Tibial nerve (tissue), 4 donors: ENCODE measurements around the gene CHL1. TPM values are rescaled to one million over a fixed set of nuclear protein-coding genes. Genes with fewer than 3 reads are reported as not detected.

ENCODE experiments used
- DNase-seq, 2 donors: peaks; one replicate each; pipeline ENCODE4 v3.0.0-alpha.2; 2019; ENCODE audit warnings: low spot score in 2 of 2
- H3K27ac ChIP-seq, 4 donors: fragments of 200-600 bp; sonication (generic) in 3 of 4; one replicate each; pipeline ENCODE4 v1.5.1; 2017 to 2019; ENCODE audit warnings: mild to moderate bottlenecking in 1 of 4
- H3K27me3 ChIP-seq, 2 donors: fragments of 200-600 bp; sonication (generic) in 1 of 2; one replicate each; pipeline versions ENCODE4 v1.5.1 to v1.6.0; 2017 to 2019
- H3K36me3 ChIP-seq, 3 donors: fragments of 200-600 bp; sonication (generic); one replicate each; pipeline ENCODE4 v1.5.1; 2018 to 2019
- H3K4me1 ChIP-seq, 4 donors: fragments of 200-600 bp; sonication (generic) in 3 of 4; one replicate each; pipeline ENCODE4 v1.5.1; 2017 to 2019
- H3K4me3 ChIP-seq, 4 donors: fragments of 200-600 bp; sonication (generic) in 3 of 4; one replicate each; pipeline ENCODE4 v1.5.1; 2017 to 2019; ENCODE audit warnings: mild to moderate bottlenecking in 1 of 4, moderate library complexity in 1 of 4
- H3K9me3 ChIP-seq, 4 donors: fragments of 200-600 bp; sonication (generic) in 3 of 4; one replicate each; pipeline ENCODE4 v1.5.1; 2017 to 2019
- EP300 ChIP-seq, 2 donors: sonication (generic); formaldehyde crosslinking; IDR thresholded peaks; one replicate each; pipeline ENCODE4 v1.6.1; 2017; ENCODE audit warnings: antibody characterized with exemption in 2 of 2, mild to moderate bottlenecking in 1 of 2
- POLR2A ChIP-seq, 2 donors: fragments of 450-650 bp; IDR thresholded peaks; one replicate each; pipeline ENCODE4 v1.6.1; 2017; ENCODE audit warnings: antibody characterized with exemption in 2 of 2, mild to moderate bottlenecking in 2 of 2, moderate library complexity in 2 of 2
- WGBS, 2 donors: methylation state at CpG; one replicate each; pipeline ENCODE4 v1.1.5; 2018; 5-methylcytosine and 5-hydroxymethylcytosine counted together
- small RNA-seq: library from RNA; depleted of rRNA; stranded (forward); fragments of <200 nt; gene quantifications from one replicate; pipeline ENCODE3, GENCODE V24; 2016
- total RNA-seq, 4 donors: library from RNA; depleted of rRNA; stranded (reverse); fragments of >200 nt; gene quantifications; one replicate each; pipeline ENCODE4 v1.1.0, GENCODE V29; 2016
- TF ChIP-seq, protein P1 (sequence below), 5 experiments: fragments of 200-600 bp in 3 of 5; fragments of 450-650 bp in 2 of 5; sonication (generic) in 3 of 5; IDR thresholded peaks; one replicate each; pipeline ENCODE4 v1.5.1; 2016 to 2019; ENCODE audit warnings: antibody characterized with exemption in 5 of 5, mild to moderate bottlenecking in 3 of 5, moderate library complexity in 2 of 5

CHL1 gene
- total RNA-seq, 4 donors from 2014 or later: 156 to 290 (median 235) TPM

DNA sequence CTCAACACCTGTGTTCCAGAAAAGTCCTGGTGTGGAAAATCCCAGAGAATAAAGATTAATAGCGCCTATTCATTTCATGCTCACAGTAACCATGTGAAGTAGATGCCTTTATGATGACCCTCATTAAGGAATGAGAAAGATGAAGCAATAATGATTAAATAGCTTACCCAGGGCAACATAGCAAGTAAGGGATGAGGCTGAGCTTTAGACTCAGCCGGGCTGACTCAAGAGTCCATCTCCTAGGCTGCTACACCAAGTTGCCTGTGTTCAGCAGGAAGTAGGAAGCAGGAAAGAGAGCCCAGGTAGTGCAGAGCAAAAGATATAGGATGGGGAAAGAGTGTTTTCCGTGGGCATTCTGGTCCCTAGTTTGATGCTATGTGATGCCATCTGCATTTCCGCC lies 256.5 kb downstream of the CHL1 start:
- no peak overlapping the region for H3K4me3 ChIP-seq
- H3K36me3 ChIP-seq: no peaks in the 10 kb centered on the region
- TF ChIP-seq, protein P1, sequence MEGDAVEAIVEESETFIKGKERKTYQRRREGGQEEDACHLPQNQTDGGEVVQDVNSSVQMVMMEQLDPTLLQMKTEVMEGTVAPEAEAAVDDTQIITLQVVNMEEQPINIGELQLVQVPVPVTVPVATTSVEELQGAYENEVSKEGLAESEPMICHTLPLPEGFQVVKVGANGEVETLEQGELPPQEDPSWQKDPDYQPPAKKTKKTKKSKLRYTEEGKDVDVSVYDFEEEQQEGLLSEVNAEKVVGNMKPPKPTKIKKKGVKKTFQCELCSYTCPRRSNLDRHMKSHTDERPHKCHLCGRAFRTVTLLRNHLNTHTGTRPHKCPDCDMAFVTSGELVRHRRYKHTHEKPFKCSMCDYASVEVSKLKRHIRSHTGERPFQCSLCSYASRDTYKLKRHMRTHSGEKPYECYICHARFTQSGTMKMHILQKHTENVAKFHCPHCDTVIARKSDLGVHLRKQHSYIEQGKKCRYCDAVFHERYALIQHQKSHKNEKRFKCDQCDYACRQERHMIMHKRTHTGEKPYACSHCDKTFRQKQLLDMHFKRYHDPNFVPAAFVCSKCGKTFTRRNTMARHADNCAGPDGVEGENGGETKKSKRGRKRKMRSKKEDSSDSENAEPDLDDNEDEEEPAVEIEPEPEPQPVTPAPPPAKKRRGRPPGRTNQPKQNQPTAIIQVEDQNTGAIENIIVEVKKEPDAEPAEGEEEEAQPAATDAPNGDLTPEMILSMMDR (IDR thresholded peaks at IDR 0.05): no peak
- TF ChIP-seq POLR2A (IDR thresholded peaks at IDR 0.05) (no peak), EP300 (IDR thresholded peaks at IDR 0.05) (no peak)
- no peaks in the 10 kb centered on the region for H3K9me3 ChIP-seq
- H3K4me1 ChIP-seq: no peaks in the 10 kb centered on the region
- no peaks in the 10 kb centered on the region for H3K27me3 ChIP-seq
- WGBS, 2 donors: 88 to 94% methylated on average over 4 of the region's 4 CpGs
- no peak for DNase-seq
- H3K27ac ChIP-seq: no peak overlapping the region

DNA sequence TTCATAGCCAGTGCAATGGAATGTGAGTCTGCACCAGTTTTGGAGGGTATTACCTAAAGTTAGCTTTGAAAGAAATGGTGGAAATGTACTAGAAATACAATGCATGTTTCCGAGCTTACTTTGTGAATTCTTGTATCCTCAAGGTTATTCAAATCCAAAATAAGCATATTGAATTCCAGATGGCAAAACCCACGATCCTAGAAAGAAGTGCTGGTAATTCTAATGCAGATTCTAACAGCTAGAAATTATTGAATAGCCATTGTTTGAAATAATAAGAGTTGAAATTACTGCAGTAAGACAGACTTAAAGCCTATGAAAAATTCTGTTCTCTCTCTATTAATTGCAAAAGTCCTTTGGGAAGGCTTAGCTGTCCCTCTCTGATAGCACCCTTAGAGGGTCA lies 258.4 kb downstream of the CHL1 start:
- Histone ChIP-seq H3K27me3 (no peaks in the 10 kb centered on the region), H3K36me3 (no peaks in the 10 kb centered on the region), H3K9me3 (no peaks in the 10 kb centered on the region), H3K4me3 (no peak overlapping the region), H3K4me1 (no peaks in the 10 kb centered on the region), H3K27ac (no peak overlapping the region)
- no peak for TF ChIP-seq EP300 (IDR thresholded peaks at IDR 0.05)
- TF ChIP-seq POLR2A (IDR thresholded peaks at IDR 0.05): no peak
- TF ChIP-seq, protein P1 (IDR thresholded peaks at IDR 0.05): no peak
- 32 to 51% methylated on average over 2 of the region's 2 CpGs for WGBS, 2 donors
- DNase-seq: no peak

DNA sequence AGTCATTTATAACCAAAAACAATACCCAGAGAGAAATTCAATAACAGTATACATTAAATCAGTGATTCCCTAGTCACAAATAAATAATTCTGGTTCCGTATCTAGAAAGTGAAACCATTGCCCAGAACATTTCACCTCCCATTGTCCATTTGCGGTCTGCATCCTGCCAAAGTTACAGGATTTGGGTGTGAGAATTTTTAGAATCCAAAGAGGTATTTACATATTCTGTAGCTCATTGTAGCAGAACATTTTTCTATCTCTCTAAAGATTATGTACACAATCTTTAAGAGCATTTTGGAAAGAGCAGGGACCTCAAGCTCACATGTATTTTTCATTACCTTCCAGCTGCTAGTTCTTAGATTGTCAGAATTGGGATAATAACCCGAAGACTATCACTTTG lies 261.6 kb downstream of the CHL1 start:
- H3K4me1 ChIP-seq: no peaks in the 10 kb centered on the region
- no peaks in the 10 kb centered on the region for H3K27me3 ChIP-seq
- TF ChIP-seq, protein P1 (IDR thresholded peaks at IDR 0.05): no peak
- no peak for TF ChIP-seq POLR2A (IDR thresholded peaks at IDR 0.05)
- no peak for TF ChIP-seq EP300 (IDR thresholded peaks at IDR 0.05)
- no peak overlapping the region for H3K27ac ChIP-seq
- DNase-seq: no peak
- WGBS, 2 donors: 44 to 54% methylated on average over 3 of the region's 3 CpGs
- no peaks in the 10 kb centered on the region for H3K36me3 ChIP-seq
- H3K9me3 ChIP-seq: no peaks in the 10 kb centered on the region
- H3K4me3 ChIP-seq: no peak overlapping the region

DNA sequence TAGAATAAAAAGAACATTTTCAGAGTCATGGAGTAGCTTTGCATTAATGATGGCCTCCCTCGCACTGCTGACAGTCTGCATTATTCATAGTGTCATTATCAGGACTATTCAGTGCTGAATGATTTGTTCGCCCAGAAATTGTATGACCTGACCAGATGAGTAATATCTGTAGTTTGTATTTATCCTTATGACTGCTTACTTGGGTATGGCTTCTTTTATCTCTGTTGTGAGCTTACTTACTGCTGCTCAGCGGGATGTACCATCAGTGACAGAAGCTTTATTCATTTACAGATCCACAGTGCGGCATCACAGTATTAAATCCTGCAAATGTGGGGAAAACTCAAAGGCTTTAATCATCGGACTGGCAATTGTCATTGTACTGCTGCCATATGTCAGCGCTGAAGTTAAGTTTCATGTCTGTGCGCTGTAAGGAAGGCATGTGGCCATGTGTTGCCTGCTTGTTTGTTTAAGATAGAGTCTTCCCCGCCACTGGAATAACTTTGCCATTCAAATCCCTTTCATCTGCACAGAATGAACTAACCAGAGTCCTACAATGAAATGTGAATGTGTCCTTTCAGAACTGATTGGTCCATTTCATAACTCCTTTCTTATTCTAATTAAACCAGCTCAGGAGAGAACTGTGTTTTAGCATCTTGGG lies 262.2 kb downstream of the CHL1 start:
- H3K4me3 ChIP-seq: no peak overlapping the region
- H3K27ac ChIP-seq: no peak overlapping the region
- H3K36me3 ChIP-seq: no peaks in the 10 kb centered on the region
- no peak for DNase-seq
- no peaks in the 10 kb centered on the region for H3K4me1 ChIP-seq
- TF ChIP-seq, protein P1 (IDR thresholded peaks at IDR 0.05): no peak
- TF ChIP-seq POLR2A (IDR thresholded peaks at IDR 0.05) (no peak), EP300 (IDR thresholded peaks at IDR 0.05) (no peak)
- H3K27me3 ChIP-seq: no peaks in the 10 kb centered on the region
- WGBS, 2 donors: 61 to 62% methylated on average over 8 of the region's 8 CpGs
- no peaks in the 10 kb centered on the region for H3K9me3 ChIP-seq

Small RNA genes within 50 kb of the gene (small RNA-seq; reads per million reads assigned to genes)
- not detected for gene RNU6-1194P
